Eye (tissue), 1 donor: ENCODE results near the gene GFPT2.

Experiments
- DNase-seq: peaks from one replicate; pipeline ENCODE4 v3.0.0-alpha.2; 2015

Gene GFPT2

GRCh38 chr5:180332051-180332517 is 21.1 kb downstream of the GFPT2 start:
- DNase-seq: peak; percentile 31

- peak; percentile 18 for DNase-seq
Measured at GRCh38 chr5:180331647-180331950, 21.5 kb downstream of the GFPT2 start.

GRCh38 chr5:180330810-180331646 is 22.1 kb downstream of the GFPT2 start:
- DNase-seq: no peak

GRCh38 chr5:180330270-180330648 is 22.9 kb downstream of the GFPT2 start:
- no peak for DNase-seq

GRCh38 chr5:180329606-180330269 is 23.4 kb downstream of the GFPT2 start:
- no peak for DNase-seq

- no peak for DNase-seq
Measured at GRCh38 chr5:180329138-180329435, 24.0 kb downstream of the GFPT2 start.

GRCh38 chr5:180328296-180329137 is 24.6 kb downstream of the GFPT2 start:
- peak; percentile 84 for DNase-seq

- DNase-seq: no peak
Measured at GRCh38 chr5:180326989-180327565, 26.1 kb downstream of the GFPT2 start.

GRCh38 chr5:180324601-180324950 is 28.6 kb downstream of the GFPT2 start:
- DNase-seq: no peak

- peak; percentile 27 for DNase-seq
Measured at GRCh38 chr5:180323941-180324600, 29.1 kb downstream of the GFPT2 start.

GRCh38 chr5:180323160-180323559 is 30.0 kb downstream of the GFPT2 start:
- DNase-seq: peak; percentile 63

GRCh38 chr5:180318456-180319089 is 34.6 kb downstream of the GFPT2 start:
- DNase-seq: no peak

- no peak for DNase-seq
Measured at GRCh38 chr5:180316586-180316985, 36.5 kb downstream of the GFPT2 start.

GRCh38 chr5:180315762-180316212 is 37.3 kb downstream of the GFPT2 start:
- DNase-seq: peak; percentile 49

- DNase-seq: no peak
Measured at GRCh38 chr5:180313677-180314505, 39.2 kb downstream of the GFPT2 start.

GRCh38 chr5:180311216-180311615 is 41.9 kb downstream of the GFPT2 start:
- DNase-seq: no peak

GRCh38 chr5:180306796-180307195 is 46.3 kb downstream of the GFPT2 start:
- DNase-seq: no peak

GRCh38 chr5:180305481-180305880 is 47.7 kb downstream of the GFPT2 start:
- no peak for DNase-seq

GRCh38 chr5:180304431-180305375 is 48.4 kb downstream of the GFPT2 start:
- no peak for DNase-seq

GRCh38 chr5:180304016-180304292 is 49.2 kb downstream of the GFPT2 start:
- DNase-seq: no peak
